ENCODE data around the gene MPZL3. TPM values are rescaled to one million over a fixed set of nuclear protein-coding genes. Genes with fewer than 3 reads are reported as not detected.

Gene MPZL3
- total RNA-seq, 1 donor from 2014 or later, result 34.8 TPM

- no peaks in the 10 kb centered on the region for H3K36me3 ChIP-seq (ENCODE audit: control insufficient read depth, insufficient read depth, low read length)
- no peak overlapping the region for H3K4me3 ChIP-seq (ENCODE audit: low read depth, low read length)
- H3K27me3 ChIP-seq (ENCODE audit: control insufficient read depth, insufficient read depth, low read length), result no peaks in the 10 kb centered on the region
- TF ChIP-seq CTCF (IDR thresholded peaks at IDR 0.05; ENCODE audit: insufficient read depth, low read length, severe bottlenecking), result no peak
- DNase-seq (ENCODE audit: low read depth) (no peak), FAIRE-seq (no peak)
Measured at GRCh38 chr11:118283756-118284350, 31.7 kb upstream of the MPZL3 start.

- TF ChIP-seq CTCF (IDR thresholded peaks at IDR 0.05; ENCODE audit: insufficient read depth, low read length, severe bottlenecking), result no peak
- DNase-seq (ENCODE audit: low read depth) (no peak), FAIRE-seq (no peak)
- no peak overlapping the region for H3K4me3 ChIP-seq (ENCODE audit: low read depth, low read length)
- no peaks in the 10 kb centered on the region for H3K36me3 ChIP-seq (ENCODE audit: control insufficient read depth, insufficient read depth, low read length)
- H3K27me3 ChIP-seq (ENCODE audit: control insufficient read depth, insufficient read depth, low read length), result no peaks in the 10 kb centered on the region
Measured at GRCh38 chr11:118283037-118283636, 31.0 kb upstream of the MPZL3 start.

- no peak for TF ChIP-seq CTCF (IDR thresholded peaks at IDR 0.05; ENCODE audit: insufficient read depth, low read length, severe bottlenecking)
- DNase-seq (ENCODE audit: low read depth), result no peak
Measured at GRCh38 chr11:118282606-118283005, 30.4 kb upstream of the MPZL3 start.

GRCh38 chr11:118281284-118281683 is 29.1 kb upstream of the MPZL3 start:
- H3K27me3 ChIP-seq (ENCODE audit: control insufficient read depth, insufficient read depth, low read length), result no peaks in the 10 kb centered on the region
- H3K36me3 ChIP-seq (ENCODE audit: control insufficient read depth, insufficient read depth, low read length), result no peaks in the 10 kb centered on the region
- no peak for TF ChIP-seq CTCF (IDR thresholded peaks at IDR 0.05; ENCODE audit: insufficient read depth, low read length, severe bottlenecking)
- DNase-seq (ENCODE audit: low read depth), result peak; percentile 67
- no peak overlapping the region for H3K4me3 ChIP-seq (ENCODE audit: low read depth, low read length)
- no peak for FAIRE-seq

More at GRCh38 chr11:118282606-118283005, 30.4 kb upstream of the MPZL3 start:
- FAIRE-seq, result no peak
- no peaks in the 10 kb centered on the region for H3K27me3 ChIP-seq (ENCODE audit: control insufficient read depth, insufficient read depth, low read length)
- no peak overlapping the region for H3K4me3 ChIP-seq (ENCODE audit: low read depth, low read length)
- H3K36me3 ChIP-seq (ENCODE audit: control insufficient read depth, insufficient read depth, low read length), result no peaks in the 10 kb centered on the region

- Histone ChIP-seq H3K36me3 (ENCODE audit: control insufficient read depth, insufficient read depth, low read length) (no peaks in the 10 kb centered on the region), H3K27me3 (ENCODE audit: control insufficient read depth, insufficient read depth, low read length) (no peaks in the 10 kb centered on the region), H3K4me3 (ENCODE audit: low read depth, low read length) (no peak overlapping the region)
- FAIRE-seq, result no peak
- DNase-seq (ENCODE audit: low read depth), result peak; percentile 96
- no peak for TF ChIP-seq CTCF (IDR thresholded peaks at IDR 0.05; ENCODE audit: insufficient read depth, low read length, severe bottlenecking)
Measured at GRCh38 chr11:118277312-118277711, 25.1 kb upstream of the MPZL3 start.

- H3K4me3 ChIP-seq (ENCODE audit: low read depth, low read length), result no peak overlapping the region
- no peaks in the 10 kb centered on the region for H3K36me3 ChIP-seq (ENCODE audit: control insufficient read depth, insufficient read depth, low read length)
- DNase-seq (ENCODE audit: low read depth) (peak; percentile 88), FAIRE-seq (peak; percentile 36)
- H3K27me3 ChIP-seq (ENCODE audit: control insufficient read depth, insufficient read depth, low read length), result no peaks in the 10 kb centered on the region
- TF ChIP-seq CTCF (IDR thresholded peaks at IDR 0.05; ENCODE audit: insufficient read depth, low read length, severe bottlenecking), result no peak
Measured at GRCh38 chr11:118276422-118276821, 24.3 kb upstream of the MPZL3 start.
